Activated naive CD4-positive, alpha-beta T cell treated with anti-CD3 and anti-CD28 coated beads, Interleukin-2, amount 50 U/mL, for 72 hours (primary cell): ENCODE results near the gene PIF1. TPM values are rescaled to one million over a fixed set of nuclear protein-coding genes. Genes with fewer than 3 reads are reported as not detected.
"Not testable (repeated sequence)": the region's sequence is repeated elsewhere in the genome, so short reads cannot be mapped to it uniquely, and the experiment has no call there.

Experiments
- ATAC-seq, 2 donors: fragments of 150-1000 bp; cut with Tn5 transposase; 2 replicates each; pipeline ENCODE4 v1.10.0; 2021; ENCODE audit warnings: mild to moderate bottlenecking in 2 of 2, moderate library complexity in 2 of 2
- DNase-seq, 2 donors: peaks; one replicate each; pipeline ENCODE4 v3.0.0; 2021 to 2022; ENCODE audit warnings: low spot score in 2 of 2
- H3K27ac Mint-ChIP-seq, 2 donors: one replicate each; pipeline ENCODE4 v1.8.0; 2022; ENCODE audit warnings: mild to moderate bottlenecking in 2 of 2, mixed read lengths in 2 of 2
- H3K36me3 Mint-ChIP-seq, 2 donors: one replicate each; pipeline ENCODE4 v1.8.0; 2022; ENCODE audit warnings: mixed read lengths in 2 of 2
- H3K9me3 Mint-ChIP-seq, 2 donors: one replicate each; pipeline ENCODE4 v1.8.0; 2022; ENCODE audit warnings: mixed read lengths in 2 of 2
- total RNA-seq, 2 donors: library from RNA; stranded (reverse); gene quantifications; one replicate each; pipeline ENCODE4 v1.2.3, GENCODE V29; 2022

The PIF1 gene
- total RNA-seq, 2 donors from 2014 or later = 47.5 to 56.0 TPM

DNA sequence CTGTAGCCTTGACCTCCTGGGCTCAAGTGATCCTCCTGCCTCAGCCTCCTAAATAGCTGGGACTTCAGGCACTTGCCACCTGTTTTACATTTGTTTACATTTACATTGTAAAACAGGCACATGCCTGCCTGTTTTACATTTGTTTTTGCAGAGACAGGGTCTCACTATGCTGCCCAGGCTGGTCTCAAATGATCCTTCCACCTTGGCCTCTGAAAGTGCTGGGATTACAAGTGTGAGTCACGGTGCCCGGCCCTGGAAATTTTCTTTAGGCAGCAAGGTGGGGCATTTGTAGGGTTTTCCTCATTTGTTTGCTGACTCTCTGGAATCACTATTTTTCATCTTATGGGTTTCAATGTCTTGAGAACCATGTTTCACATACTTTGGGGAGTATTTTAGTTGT, 25.0 kb downstream of the PIF1 start:
- ATAC-seq = no peak
- DNase-seq = no peak
- Mint-ChIP-seq H3K27ac (no peak overlapping the region), H3K36me3 (no peaks in the 10 kb centered on the region), H3K9me3 (no peaks in the 10 kb centered on the region)

DNA sequence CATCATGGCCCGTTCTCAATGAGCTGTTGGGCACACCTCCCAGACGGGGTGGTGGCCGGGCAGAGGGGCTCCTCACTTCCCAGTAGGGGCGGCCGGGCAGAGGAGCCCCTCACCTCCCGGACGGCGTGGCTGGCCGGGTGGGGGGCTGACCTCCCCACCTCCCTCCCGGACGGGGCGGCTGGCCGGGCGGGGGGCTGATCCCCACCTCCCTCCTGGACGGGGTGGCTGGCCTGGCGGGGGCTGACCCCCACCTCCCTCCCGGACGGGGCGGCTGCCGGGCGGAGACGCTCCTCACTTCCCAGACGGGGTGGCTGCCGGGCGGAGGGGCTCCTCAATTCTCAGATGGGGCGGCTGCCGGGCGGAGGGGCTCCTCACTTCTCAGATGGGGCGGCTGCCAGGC, 26.5 kb downstream of the PIF1 start:
- not testable (repeated sequence) for H3K27ac Mint-ChIP-seq, DNase-seq, ATAC-seq, H3K36me3 Mint-ChIP-seq, H3K9me3 Mint-ChIP-seq

- H3K27ac Mint-ChIP-seq, H3K36me3 Mint-ChIP-seq, DNase-seq, ATAC-seq, H3K9me3 Mint-ChIP-seq: not testable (repeated sequence)
Observed at GRCh38 chr15:64795921-64796320, 29.5 kb downstream of the PIF1 start.

DNA sequence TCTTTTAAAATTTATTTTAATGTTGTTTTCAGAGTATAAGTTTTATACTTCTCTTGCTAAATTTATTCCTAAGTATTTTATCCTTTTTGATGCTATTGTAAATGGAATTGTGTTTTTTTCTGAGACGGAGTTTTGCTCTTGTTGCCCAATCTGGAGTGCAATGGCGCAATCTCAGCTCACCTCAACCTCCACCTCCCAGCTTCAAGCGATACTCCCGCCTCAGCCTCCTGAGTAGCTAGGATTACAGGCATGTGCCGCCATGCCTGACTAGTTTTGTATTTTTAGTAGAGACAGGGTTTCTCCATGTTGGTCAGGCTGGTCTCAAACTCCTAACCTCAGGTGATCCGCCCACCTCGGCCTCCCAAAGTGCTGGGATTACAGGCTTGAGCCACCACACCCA, 30.1 kb downstream of the PIF1 start:
- H3K27ac Mint-ChIP-seq, DNase-seq, H3K9me3 Mint-ChIP-seq, ATAC-seq, H3K36me3 Mint-ChIP-seq: not testable (repeated sequence)

DNA sequence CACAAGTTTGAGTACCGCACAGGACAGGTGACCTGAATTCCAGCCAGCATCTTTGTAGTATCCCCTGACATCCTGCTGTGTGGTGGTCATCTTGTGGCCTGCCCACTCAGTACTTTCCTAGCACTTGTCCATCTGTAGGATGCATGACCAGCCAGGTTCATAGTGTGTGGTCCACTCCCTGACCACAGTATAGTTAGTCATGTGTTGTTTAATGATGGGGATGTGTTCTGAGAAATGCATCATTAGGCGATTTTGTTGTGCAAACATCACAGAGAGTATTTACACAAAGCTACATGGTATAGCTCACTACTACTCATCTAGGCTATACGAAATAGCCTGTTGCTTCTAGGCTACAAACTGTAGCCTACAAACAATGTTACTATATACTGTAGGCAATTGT, 33.2 kb downstream of the PIF1 start:
- DNase-seq (no peak), ATAC-seq (no peak)
- H3K9me3 Mint-ChIP-seq = no peaks in the 10 kb centered on the region

DNA sequence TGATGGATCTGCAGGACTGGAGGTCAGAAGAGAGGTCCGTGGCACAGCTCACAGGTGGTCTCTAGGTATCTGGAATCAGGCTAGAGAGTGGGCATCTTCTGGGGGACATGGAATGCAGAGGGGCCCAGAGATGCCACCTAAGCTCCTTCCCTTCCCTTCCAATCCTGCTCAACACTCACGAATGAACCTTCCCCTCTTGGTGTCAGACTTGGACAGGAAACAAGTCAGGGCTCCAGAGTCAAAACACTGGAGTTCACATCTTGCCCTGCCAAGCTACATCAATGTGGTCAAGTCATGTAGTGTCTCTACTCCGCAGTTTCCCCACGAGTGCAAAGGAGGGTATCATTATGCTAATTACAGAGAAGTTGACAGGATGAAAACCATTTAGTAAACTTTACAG, 34.0 kb downstream of the PIF1 start:
- Mint-ChIP-seq H3K27ac (no peak overlapping the region), H3K9me3 (no peaks in the 10 kb centered on the region), H3K36me3 (no peaks in the 10 kb centered on the region)
- DNase-seq (no peak), ATAC-seq (no peak)

More for the DNA sequence above, 33.2 kb downstream of the PIF1 start:
- no peaks in the 10 kb centered on the region for H3K36me3 Mint-ChIP-seq
- no peak overlapping the region for H3K27ac Mint-ChIP-seq

DNA sequence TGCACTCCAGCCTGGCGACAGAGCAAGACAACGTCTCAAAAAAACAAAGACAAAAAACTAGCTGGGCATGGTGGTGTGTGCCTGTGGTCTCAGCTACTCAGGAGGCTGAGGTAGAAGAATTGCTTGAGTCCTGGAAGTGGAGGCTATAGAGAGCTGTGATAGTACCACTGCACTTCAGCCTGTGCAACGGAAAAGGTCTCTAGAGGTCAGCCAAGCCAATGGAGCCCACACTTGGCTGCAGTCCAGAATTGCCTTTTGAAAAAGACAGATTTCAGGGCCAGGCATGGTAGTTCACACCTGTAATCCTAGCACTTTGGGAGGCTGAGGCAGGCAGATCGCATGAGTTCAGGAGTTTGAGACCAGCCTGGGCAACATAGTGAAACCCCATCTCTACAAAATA, 41.7 kb downstream of the PIF1 start:
- DNase-seq = no peak
- Mint-ChIP-seq H3K9me3 (no peaks in the 10 kb centered on the region), H3K36me3 (no peaks in the 10 kb centered on the region), H3K27ac (peak overlapping the region in 1 of 2 donors; percentile 22)
- no peak for ATAC-seq

DNA sequence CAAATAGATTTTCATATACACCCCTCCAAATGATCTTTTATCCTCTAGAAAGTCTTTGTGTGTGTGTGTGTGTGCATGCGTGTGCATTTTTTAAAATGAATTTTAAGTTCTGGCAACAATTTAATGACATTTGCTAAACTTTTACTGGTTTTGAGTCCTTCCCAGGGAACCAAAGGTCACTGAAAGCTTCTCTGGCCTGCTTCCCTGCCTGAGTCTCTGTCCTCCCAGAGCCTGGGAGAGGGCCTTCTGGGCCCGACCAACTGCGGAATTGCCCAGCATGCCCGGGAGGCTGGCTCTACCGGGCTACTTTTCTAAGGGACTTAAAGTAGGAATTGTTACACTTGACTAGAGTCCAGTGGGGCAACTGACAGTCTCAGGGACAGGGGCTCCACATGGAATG, 42.7 kb downstream of the PIF1 start:
- DNase-seq (no peak), ATAC-seq (no peak)
- Mint-ChIP-seq H3K27ac (no peak overlapping the region), H3K36me3 (no peaks in the 10 kb centered on the region), H3K9me3 (no peaks in the 10 kb centered on the region)

DNA sequence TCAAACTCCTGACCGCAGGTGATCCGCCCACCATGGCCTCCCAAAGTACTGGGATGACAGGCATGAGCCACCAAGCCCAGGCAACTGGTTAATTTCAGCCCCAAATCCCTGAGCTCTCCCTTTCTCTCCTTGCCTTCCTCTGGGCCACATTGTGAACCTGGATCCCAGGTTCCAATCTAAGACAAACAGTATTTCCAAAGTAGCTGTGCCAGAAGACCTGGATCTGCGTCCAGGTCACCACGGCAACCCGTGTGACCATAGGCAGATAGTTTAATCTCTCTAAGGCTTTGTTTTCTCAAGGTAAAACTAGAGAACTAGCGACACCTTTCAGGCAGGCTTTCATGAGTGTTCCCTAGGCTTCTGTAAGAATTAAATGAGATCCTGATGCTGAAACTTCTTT, 44.1 kb downstream of the PIF1 start:
- Mint-ChIP-seq H3K27ac (no peak overlapping the region), H3K36me3 (no peaks in the 10 kb centered on the region), H3K9me3 (no peaks in the 10 kb centered on the region)
- DNase-seq (no peak), ATAC-seq (no peak)

DNA sequence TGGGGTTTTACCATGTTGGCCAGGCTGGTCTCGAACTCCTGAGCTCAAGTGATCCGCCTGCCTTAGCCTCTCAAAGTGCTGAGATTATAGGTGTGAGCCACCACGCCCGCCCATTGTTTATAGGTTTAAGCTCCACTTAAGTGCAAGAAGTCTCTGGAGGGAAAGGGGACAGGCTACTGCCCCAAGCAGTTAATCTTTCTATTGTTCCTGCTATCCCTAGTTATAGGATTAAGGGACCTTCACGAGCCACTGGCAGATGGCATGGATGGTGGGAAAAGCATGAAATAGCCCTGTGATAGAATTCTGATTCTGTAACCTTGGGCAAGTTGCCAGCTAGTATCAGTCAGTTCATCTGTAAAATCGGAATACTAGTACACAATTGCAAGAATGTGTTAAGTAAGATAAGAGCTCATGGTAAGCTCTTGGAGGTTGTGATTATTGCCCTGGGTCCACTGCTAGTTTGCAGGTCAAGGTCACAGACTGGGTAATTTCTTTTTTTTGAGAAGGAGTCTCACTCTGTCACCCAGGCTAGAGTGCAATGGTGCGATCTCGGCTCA, 44.8 kb downstream of the PIF1 start:
- no peaks in the 10 kb centered on the region for H3K36me3 Mint-ChIP-seq
- no peak for DNase-seq
- H3K9me3 Mint-ChIP-seq = no peaks in the 10 kb centered on the region
- no peak for ATAC-seq
- peak overlapping the region in 1 of 2 donors; percentile 65 for H3K27ac Mint-ChIP-seq

- DNase-seq (no peak), ATAC-seq (no peak)
- H3K36me3 Mint-ChIP-seq = no peaks in the 10 kb centered on the region
- no peaks in the 10 kb centered on the region for H3K9me3 Mint-ChIP-seq
- no peak overlapping the region for H3K27ac Mint-ChIP-seq
Observed at GRCh38 chr15:64779630-64780029, 45.8 kb downstream of the PIF1 start.

DNA sequence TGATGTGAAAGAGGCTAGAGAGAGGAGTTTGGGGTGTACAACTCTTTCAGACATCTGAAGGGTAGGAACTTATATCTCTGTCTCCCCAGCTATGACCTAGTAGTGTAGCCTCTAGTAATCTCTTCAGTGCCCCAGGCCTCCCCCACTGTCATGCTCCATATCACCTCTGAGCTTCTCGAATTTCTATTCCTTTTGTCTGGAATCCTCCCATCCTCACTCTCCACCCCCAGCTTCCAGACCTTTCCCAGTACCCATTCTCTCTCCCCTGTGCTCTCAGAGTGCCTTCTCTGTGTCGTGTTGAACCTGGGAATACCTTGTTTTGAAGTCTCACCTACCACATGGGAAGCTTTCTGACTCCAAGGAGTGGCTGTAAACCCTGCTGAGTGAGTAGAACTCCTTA, 46.4 kb downstream of the PIF1 start:
- Mint-ChIP-seq H3K27ac (no peak overlapping the region), H3K9me3 (no peaks in the 10 kb centered on the region), H3K36me3 (no peaks in the 10 kb centered on the region)
- no peak for ATAC-seq
- DNase-seq = no peak

- DNase-seq = no peak
- no peak overlapping the region for H3K27ac Mint-ChIP-seq
- no peaks in the 10 kb centered on the region for H3K36me3 Mint-ChIP-seq
- H3K9me3 Mint-ChIP-seq = no peaks in the 10 kb centered on the region
- no peak for ATAC-seq
Observed at GRCh38 chr15:64776402-64776786, 49.1 kb downstream of the PIF1 start.

GRCh38 chr15:64775551-64776401, 49.7 kb downstream of the PIF1 start, which contains the start of gene RBPMS2:
RBPMS2 (minus strand) TSS chr15:64775589; CDS start chr15:64775319, 270 bp downstream.
- no peaks in the 10 kb centered on the region for H3K9me3 Mint-ChIP-seq
- ATAC-seq (peak; percentile 26 to 48), DNase-seq (no peak)

DNA sequence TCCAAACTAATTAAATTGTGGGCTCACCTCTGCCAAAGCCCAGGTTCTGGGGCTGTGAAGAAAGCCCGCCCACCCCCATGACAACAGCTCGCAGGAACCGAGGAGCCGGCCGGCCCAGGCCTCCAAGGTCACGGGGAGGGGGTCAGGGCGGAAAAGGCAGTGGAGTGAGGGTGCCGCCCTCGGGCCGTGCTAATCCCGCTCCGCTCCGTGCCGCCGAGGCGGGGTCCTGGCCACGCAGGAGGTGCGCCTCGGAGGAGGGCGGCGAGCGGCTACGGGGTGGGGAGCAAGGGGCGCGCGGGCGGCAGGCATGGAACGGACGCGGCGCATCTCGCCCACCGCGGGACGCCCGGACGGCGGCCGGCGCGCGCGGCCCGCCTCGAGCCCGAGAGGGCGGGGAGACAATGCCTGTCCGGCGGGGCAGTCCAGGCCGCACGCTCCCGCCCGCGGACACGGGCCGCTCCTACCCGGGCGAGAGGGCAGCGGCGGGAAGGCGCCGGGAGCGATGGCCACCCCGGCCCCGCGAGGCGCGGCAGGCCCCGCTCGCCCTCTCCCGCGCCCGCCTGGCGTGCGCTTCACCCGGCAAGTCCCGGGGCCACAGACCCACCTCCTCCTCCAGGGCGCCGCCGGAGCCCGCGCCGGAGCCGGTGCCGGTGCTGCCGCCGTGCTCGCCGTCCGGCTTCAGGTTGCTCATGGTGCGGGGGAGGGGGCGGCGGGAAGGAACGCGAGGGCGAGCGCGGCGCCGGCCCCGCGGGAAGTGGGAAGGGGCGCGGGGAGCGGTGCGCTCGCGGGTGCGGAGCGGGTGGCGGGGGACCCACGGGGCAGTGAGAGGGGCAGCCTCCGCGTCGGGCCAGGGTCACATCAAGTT, 50.6 kb downstream of the PIF1 start:
- DNase-seq (peak in 1 of 2 donors; percentile 17), ATAC-seq (peak; percentile 34 to 52)
- no peak overlapping the region for H3K27ac Mint-ChIP-seq

More at GRCh38 chr15:64775551-64776401, 49.7 kb downstream of the PIF1 start, which contains the start of gene RBPMS2:
- H3K27ac Mint-ChIP-seq = no peak within 1 kb of the TSS
- H3K36me3 Mint-ChIP-seq = no peaks in the 10 kb centered on the region

GRCh38 chr15:64774037-64774628, 51.3 kb downstream of the PIF1 start:
- ATAC-seq (no peak), DNase-seq (no peak)
- H3K9me3 Mint-ChIP-seq = no peaks in the 10 kb centered on the region
- H3K36me3 Mint-ChIP-seq = no peaks in the 10 kb centered on the region
- no peak overlapping the region for H3K27ac Mint-ChIP-seq

More for the DNA sequence above, 50.6 kb downstream of the PIF1 start:
- Mint-ChIP-seq H3K9me3 (no peaks in the 10 kb centered on the region), H3K36me3 (no peaks in the 10 kb centered on the region)

GRCh38 chr15:64773606-64774005, 51.8 kb downstream of the PIF1 start:
- Mint-ChIP-seq H3K36me3 (no peaks in the 10 kb centered on the region), H3K9me3 (no peaks in the 10 kb centered on the region), H3K27ac (no peak overlapping the region)
- ATAC-seq = no peak
- no peak for DNase-seq
